Lower lobe of right lung (tissue), 2 donors: ENCODE data around the gene KCNAB1. TPM values are rescaled to one million over a fixed set of nuclear protein-coding genes. Genes with fewer than 3 reads are reported as not detected.

Experiments
- ATAC-seq, 2 donors: fragments of 200-7000 bp; cut with Tn5 transposase; one replicate each; pipeline ENCODE4 v1.9.1; 2020 to 2022; ENCODE audit warnings: mild to moderate bottlenecking in 2 of 2, moderate library complexity in 2 of 2
- DNase-seq: peaks from one replicate; pipeline ENCODE4 v3.0.0-alpha.2; 2020
- H3K27ac ChIP-seq: fragments of 200-600 bp; one replicate; pipeline ENCODE4 v1.8.0; 2022
- H3K27me3 ChIP-seq: fragments of 200-600 bp; one replicate; pipeline ENCODE4 v1.8.0; 2022; ENCODE audit warnings: low read depth
- H3K36me3 ChIP-seq: fragments of 200-600 bp; one replicate; pipeline ENCODE4 v1.8.0; 2022; ENCODE audit warnings: mild to moderate bottlenecking
- H3K4me1 ChIP-seq: fragments of 200-600 bp; one replicate; pipeline ENCODE4 v1.8.0; 2022
- H3K4me3 ChIP-seq: fragments of 200-600 bp; one replicate; pipeline ENCODE4 v1.8.0; 2022; ENCODE audit warnings: mild to moderate bottlenecking
- H3K9me3 ChIP-seq: fragments of 200-600 bp; one replicate; pipeline ENCODE4 v1.8.0; 2022
- intact Hi-C: fragments of 100-400 bp; cut with DNase I; formaldehyde crosslinking; loops from one replicate; pipeline ENCODE4 v1.11.0; 2022
- total RNA-seq: library from RNA; stranded (reverse); fragmentation: NEBNext Ultra II Directional; extraction: Animal tissue kit (Norgen Biotek cat#: 25700); gene quantifications from one replicate; pipeline ENCODE4 v1.2.1, GENCODE V29; 2021
- TF ChIP-seq, protein P1 (sequence below): fragments of 200-600 bp; IDR thresholded peaks from one replicate; pipeline ENCODE4 v1.8.0; 2022; ENCODE audit warnings: antibody characterized with exemption, mild to moderate bottlenecking
- donor health status: DM: no; HTN: yes; CAD: no; lungs with severe emphysema.

The KCNAB1 gene
- total RNA-seq, 1 donor from 2014 or later, result 4.7 TPM

GRCh38 chr3:156311431-156311830, 191.1 kb downstream of the KCNAB1 start:
- Histone ChIP-seq H3K9me3 (no peaks in the 10 kb centered on the region), H3K27me3 (no peaks in the 10 kb centered on the region), H3K4me1 (no peaks in the 10 kb centered on the region), H3K27ac (no peak overlapping the region), H3K4me3 (no peak overlapping the region), H3K36me3 (no peaks in the 10 kb centered on the region)
- TF ChIP-seq, protein P1, sequence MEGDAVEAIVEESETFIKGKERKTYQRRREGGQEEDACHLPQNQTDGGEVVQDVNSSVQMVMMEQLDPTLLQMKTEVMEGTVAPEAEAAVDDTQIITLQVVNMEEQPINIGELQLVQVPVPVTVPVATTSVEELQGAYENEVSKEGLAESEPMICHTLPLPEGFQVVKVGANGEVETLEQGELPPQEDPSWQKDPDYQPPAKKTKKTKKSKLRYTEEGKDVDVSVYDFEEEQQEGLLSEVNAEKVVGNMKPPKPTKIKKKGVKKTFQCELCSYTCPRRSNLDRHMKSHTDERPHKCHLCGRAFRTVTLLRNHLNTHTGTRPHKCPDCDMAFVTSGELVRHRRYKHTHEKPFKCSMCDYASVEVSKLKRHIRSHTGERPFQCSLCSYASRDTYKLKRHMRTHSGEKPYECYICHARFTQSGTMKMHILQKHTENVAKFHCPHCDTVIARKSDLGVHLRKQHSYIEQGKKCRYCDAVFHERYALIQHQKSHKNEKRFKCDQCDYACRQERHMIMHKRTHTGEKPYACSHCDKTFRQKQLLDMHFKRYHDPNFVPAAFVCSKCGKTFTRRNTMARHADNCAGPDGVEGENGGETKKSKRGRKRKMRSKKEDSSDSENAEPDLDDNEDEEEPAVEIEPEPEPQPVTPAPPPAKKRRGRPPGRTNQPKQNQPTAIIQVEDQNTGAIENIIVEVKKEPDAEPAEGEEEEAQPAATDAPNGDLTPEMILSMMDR, result no peak
- DNase-seq (no peak), ATAC-seq (no peak)
- intact Hi-C loops, result no loop called here

DNA sequence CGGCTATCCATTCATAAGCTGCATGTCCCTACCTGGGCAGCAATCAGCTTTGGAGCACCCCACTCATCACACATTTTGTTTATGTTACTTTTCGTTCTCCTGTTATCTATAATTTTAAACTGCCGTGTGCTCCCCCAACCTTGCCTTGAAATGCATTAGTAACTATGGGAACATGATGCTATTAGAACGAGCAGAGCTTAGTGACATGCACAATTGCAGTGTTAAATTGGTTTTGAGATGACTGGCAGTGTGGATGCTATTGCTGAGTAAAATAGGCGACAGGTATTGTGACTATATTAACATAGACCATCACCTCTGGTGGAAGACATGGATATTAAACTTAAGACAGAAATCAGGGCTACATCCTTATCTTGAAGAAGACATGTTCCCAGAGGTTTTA, 191.6 kb downstream of the KCNAB1 start:
- Histone ChIP-seq H3K27ac (no peak overlapping the region), H3K9me3 (no peaks in the 10 kb centered on the region), H3K36me3 (no peaks in the 10 kb centered on the region), H3K27me3 (no peaks in the 10 kb centered on the region), H3K4me1 (no peaks in the 10 kb centered on the region), H3K4me3 (no peak overlapping the region)
- DNase-seq (no peak), ATAC-seq (no peak)
- TF ChIP-seq, protein P1, result no peak
- intact Hi-C loops, result no loop called here

DNA sequence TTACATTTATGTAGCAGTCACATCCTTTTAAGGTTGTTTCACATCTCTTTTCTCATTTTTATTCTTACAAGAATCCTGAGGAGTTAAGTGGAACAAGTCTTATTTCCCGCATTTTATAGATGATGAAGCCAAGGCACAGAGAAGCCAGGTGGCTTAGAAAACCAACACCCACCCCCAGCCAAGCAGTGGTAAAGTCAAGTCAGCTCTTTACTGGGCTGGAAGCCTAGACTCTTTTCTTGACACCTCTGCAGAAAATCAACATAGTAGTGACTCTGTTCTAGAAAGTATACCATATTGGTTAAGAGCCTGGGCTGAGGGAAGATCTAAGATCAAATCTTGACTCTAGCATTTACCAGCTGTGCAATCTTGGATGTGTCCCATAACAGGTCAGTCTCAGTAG, 195.7 kb downstream of the KCNAB1 start:
- Histone ChIP-seq H3K4me3 (no peak overlapping the region), H3K27ac (no peak overlapping the region), H3K27me3 (no peaks in the 10 kb centered on the region), H3K4me1 (no peaks in the 10 kb centered on the region), H3K36me3 (no peaks in the 10 kb centered on the region), H3K9me3 (no peaks in the 10 kb centered on the region)
- intact Hi-C loops, result no loop called here
- DNase-seq (no peak), ATAC-seq (no peak)
- TF ChIP-seq, protein P1, result no peak

DNA sequence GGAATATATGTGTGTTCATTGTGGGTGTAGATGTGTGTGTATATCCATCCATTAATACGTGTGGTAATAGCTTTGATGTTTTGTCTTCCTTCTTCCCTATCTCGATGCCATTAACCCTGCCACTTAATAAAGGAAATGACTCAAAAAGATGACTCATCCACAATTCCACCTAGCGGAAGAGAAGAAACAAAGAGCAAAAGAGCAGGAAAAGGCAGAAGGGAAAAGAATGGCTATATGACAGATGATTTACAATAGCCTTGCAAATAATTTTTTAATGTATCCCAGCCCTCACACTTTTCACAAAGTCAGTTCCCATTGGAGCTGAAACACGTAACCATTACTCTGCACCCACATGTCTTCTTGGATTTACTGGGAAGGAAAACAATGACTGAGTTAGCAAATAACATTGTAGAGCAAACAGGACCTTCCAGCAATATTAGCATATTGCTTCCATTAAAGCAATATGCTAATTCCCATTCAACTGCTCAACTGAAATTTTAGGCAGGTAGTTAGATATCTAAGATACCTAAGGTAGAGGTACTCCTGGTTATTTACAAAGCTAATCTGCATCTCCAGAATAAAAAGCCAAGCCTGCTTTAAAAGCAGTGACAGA, 197.2 kb downstream of the KCNAB1 start:
- Histone ChIP-seq H3K4me1 (no peaks in the 10 kb centered on the region), H3K36me3 (no peaks in the 10 kb centered on the region), H3K27me3 (no peaks in the 10 kb centered on the region), H3K4me3 (no peak overlapping the region), H3K27ac (no peak overlapping the region), H3K9me3 (no peaks in the 10 kb centered on the region)
- no peak for DNase-seq
- no peak for ATAC-seq
- TF ChIP-seq, protein P1, result no peak
- intact Hi-C loops, result no loop called here

DNA sequence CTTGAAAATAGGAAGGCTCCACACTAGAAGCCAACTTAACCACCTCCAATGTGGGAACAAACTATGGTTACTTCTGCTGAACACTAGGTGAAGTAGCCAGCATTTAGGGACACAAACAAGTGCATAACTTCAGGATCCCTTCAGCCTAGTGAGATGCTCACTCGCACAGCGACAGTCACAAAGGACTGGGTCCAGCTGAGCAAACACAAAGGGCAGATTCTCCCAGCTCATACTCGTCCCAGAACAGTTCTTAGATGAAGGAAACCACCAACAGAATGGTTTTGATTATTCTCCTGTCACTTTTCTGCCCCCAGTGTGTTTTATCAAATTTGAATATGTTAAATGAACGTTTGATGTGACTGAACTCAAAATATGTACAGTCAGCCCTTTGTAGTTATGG, 201.6 kb downstream of the KCNAB1 start:
- TF ChIP-seq, protein P1, result no peak
- Histone ChIP-seq H3K27ac (no peak overlapping the region), H3K9me3 (no peaks in the 10 kb centered on the region), H3K27me3 (no peaks in the 10 kb centered on the region), H3K4me3 (no peak overlapping the region), H3K4me1 (no peaks in the 10 kb centered on the region), H3K36me3 (no peaks in the 10 kb centered on the region)
- intact Hi-C loops, result no loop called here
- ATAC-seq (no peak), DNase-seq (no peak)
